Stimulated activated effector memory CD8-positive, alpha-beta T cell treated with anti-CD3 and anti-CD28 coated beads, Interleukin-12 subunit alpha, Interleukin-12 subunit beta, amount 100 ng/mL, for 72 hours (primary cell): ENCODE results near the gene PSAP.
A peak's percentile ranks its signal among the peaks of the same experiment; 100 is the strongest.
"Not testable (repeated sequence)": the region's sequence is repeated elsewhere in the genome, so short reads cannot be mapped to it uniquely, and the experiment has no call there.

Source experiments
- ATAC-seq: fragments of 150-1000 bp; cut with Tn5 transposase; 2 replicates; pipeline ENCODE4 v1.10.0; 2021
- DNase-seq, 2 donors: peaks; one replicate each; pipeline ENCODE4 v3.0.0; 2021 to 2022; ENCODE audit warnings: low spot score in 2 of 2
- H3K27ac Mint-ChIP-seq: one replicate; pipeline ENCODE4 v1.8.0; 2022; ENCODE audit warnings: mild to moderate bottlenecking, mixed read lengths
- H3K36me3 Mint-ChIP-seq: one replicate; pipeline ENCODE4 v1.8.0; 2022; ENCODE audit warnings: mild to moderate bottlenecking, mixed read lengths
- H3K4me1 Mint-ChIP-seq: one replicate; pipeline ENCODE4 v1.8.0; 2022; ENCODE audit warnings: mixed read lengths
- H3K4me3 Mint-ChIP-seq: one replicate; pipeline ENCODE4 v1.8.0; 2022; ENCODE audit warnings: mild to moderate bottlenecking, mixed read lengths
- H3K9me3 Mint-ChIP-seq: one replicate; pipeline ENCODE4 v1.8.0; 2022; ENCODE audit warnings: mixed read lengths

The PSAP gene

GRCh38 chr10:71881307-71881624, 30.2 kb upstream of the PSAP start:
- not testable (repeated sequence) for H3K9me3 Mint-ChIP-seq, DNase-seq, H3K4me1 Mint-ChIP-seq, H3K27ac Mint-ChIP-seq, H3K4me3 Mint-ChIP-seq, ATAC-seq, H3K36me3 Mint-ChIP-seq

DNA sequence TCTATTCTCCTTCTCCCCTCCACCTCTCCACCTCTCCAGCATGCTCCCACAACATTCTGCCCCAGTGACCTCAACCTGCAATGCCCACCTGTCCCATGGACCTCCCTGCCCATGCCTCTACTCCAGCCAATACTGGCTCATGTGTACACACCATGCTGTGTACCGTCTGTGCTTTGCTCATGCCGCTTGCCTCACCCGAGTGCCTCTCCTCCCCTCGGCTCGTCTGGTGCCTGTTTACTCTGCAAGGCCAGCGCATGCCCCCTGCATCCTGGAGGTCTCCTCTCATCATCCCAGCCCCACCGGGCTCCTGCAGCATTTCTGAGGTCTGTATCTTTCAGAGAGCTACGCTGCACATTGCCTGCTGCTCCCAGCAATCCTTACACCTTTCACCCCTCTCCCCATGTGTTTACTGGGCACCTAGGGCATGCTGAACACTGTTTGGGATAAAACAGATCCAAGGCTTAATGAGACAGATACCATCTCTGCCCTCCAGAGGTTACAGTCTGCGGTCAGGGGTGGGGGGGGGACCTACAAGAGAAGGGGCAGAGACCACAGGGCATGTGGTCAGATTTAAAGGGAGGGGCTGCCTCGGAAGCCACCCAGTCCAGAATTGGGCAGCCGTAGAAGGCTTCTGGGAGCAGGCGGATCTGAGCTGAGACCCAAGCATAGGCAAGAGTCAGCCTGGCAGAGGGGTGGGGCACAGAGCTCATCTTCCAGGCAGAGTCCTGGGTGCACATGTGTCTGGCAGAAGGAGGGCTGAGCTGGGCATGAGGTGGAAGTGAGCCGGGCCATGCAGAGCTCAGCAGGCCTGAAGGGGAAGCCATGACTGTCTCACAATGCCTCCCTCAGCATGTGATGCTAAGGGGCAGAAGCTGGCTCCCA, 29.6 kb upstream of the PSAP start:
- DNase-seq (no peak), ATAC-seq (no peak)
- no peaks in the 10 kb centered on the region for H3K9me3 Mint-ChIP-seq
- H3K36me3 Mint-ChIP-seq = no peaks in the 10 kb centered on the region
- no peak overlapping the region for H3K27ac Mint-ChIP-seq
- H3K4me3 Mint-ChIP-seq = no peak overlapping the region
- no peaks in the 10 kb centered on the region for H3K4me1 Mint-ChIP-seq

- ATAC-seq = peak; percentile 56
- Mint-ChIP-seq H3K4me3 (no peak overlapping the region), H3K36me3 (no peaks in the 10 kb centered on the region), H3K9me3 (no peaks in the 10 kb centered on the region), H3K27ac (no peak overlapping the region), H3K4me1 (no peaks in the 10 kb centered on the region)
- DNase-seq = no peak
These were observed 27.4 kb upstream of the PSAP start for GRCh38 chr10:71878327-71879034.

- DNase-seq (no peak), ATAC-seq (no peak)
- no peak overlapping the region for H3K27ac Mint-ChIP-seq
- H3K36me3 Mint-ChIP-seq = no peaks in the 10 kb centered on the region
- no peaks in the 10 kb centered on the region for H3K4me1 Mint-ChIP-seq
- H3K4me3 Mint-ChIP-seq = no peak overlapping the region
- H3K9me3 Mint-ChIP-seq = no peaks in the 10 kb centered on the region
These were observed 26.8 kb upstream of the PSAP start for GRCh38 chr10:71877821-71878220.

DNA sequence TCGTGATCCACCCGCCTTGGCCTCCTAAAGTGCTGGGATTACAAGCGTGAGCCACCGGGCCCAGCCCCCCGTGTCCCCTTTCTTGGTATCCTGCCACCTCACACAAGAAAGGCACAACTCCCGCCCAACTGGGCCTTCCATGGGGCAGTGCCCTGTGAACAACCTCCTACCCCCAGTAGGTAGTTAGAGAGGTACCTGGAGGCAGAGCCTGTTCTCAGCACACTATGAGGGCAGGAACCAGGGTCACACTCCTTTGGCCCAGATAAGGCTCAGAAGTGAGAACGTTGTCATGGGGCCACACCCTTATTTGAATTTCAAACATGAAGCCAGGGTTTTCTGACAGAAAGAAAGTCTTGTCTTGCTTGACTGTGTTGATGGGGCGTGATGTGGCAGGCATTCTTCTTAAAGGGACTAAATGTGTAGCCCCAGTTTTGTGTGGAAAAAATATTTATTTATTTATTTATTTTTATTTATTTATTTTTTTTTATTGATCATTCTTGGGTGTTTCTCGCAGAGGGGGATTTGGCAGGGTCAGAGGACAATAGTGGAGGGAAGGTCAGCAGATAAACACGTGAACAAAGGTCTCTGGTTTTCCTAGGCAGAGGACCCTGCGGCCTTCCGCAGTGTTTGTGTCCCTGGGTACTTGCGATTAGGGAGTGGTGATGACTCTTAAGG, 23.8 kb upstream of the PSAP start:
- not testable (repeated sequence) for H3K4me1 Mint-ChIP-seq, H3K9me3 Mint-ChIP-seq, H3K27ac Mint-ChIP-seq, H3K4me3 Mint-ChIP-seq, DNase-seq, H3K36me3 Mint-ChIP-seq, ATAC-seq

GRCh38 chr10:71873582-71874211, 22.6 kb upstream of the PSAP start:
- H3K9me3 Mint-ChIP-seq = no peaks in the 10 kb centered on the region
- no peaks in the 10 kb centered on the region for H3K36me3 Mint-ChIP-seq
- H3K27ac Mint-ChIP-seq = peak overlapping the region; percentile 30
- no peak for DNase-seq
- no peaks in the 10 kb centered on the region for H3K4me1 Mint-ChIP-seq
- no peak overlapping the region for H3K4me3 Mint-ChIP-seq
- peak; percentile 59 for ATAC-seq

GRCh38 chr10:71869601-71870000, 18.6 kb upstream of the PSAP start:
- H3K9me3 Mint-ChIP-seq, H3K27ac Mint-ChIP-seq, H3K4me3 Mint-ChIP-seq, DNase-seq, H3K36me3 Mint-ChIP-seq, H3K4me1 Mint-ChIP-seq, ATAC-seq: not testable (repeated sequence)

GRCh38 chr10:71868192-71868697, 17.2 kb upstream of the PSAP start:
- Mint-ChIP-seq H3K4me3 (no peak overlapping the region), H3K9me3 (no peaks in the 10 kb centered on the region), H3K36me3 (no peaks in the 10 kb centered on the region), H3K27ac (no peak overlapping the region), H3K4me1 (peaks cover 5% of the 10 kb centered on the region)
- DNase-seq (no peak), ATAC-seq (peak; percentile 71)

DNA sequence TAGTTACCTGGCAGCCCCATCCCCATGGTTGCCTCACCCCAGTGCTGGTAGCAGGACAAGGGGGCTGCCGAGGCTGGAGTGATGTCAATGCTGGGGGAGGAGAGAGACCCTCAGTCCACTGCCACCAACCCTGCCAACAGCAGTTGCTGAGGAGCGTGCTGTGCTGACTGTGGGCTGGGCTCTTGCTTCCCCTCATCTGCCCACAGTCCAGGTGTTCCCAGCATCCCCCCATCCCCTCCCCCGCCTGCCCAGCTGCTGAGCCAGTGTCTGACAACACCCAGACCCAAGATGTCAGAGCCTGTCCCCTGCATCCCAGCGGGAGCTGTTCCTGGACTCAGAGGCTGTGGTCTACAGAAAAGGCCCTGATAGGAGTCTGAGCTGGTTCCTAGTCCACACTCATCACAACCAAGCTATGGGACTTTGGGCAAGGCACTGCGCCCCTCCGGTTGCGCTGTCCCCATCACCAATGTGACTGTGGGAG, 14.6 kb upstream of the PSAP start:
- ATAC-seq (no peak), DNase-seq (no peak)
- Mint-ChIP-seq H3K27ac (no peak overlapping the region), H3K9me3 (no peaks in the 10 kb centered on the region), H3K36me3 (no peaks in the 10 kb centered on the region), H3K4me3 (no peak overlapping the region), H3K4me1 (peaks cover 8% of the 10 kb centered on the region)

- ATAC-seq (no peak), DNase-seq (no peak)
- Mint-ChIP-seq H3K9me3 (no peaks in the 10 kb centered on the region), H3K4me1 (peaks cover 13% of the 10 kb centered on the region), H3K4me3 (no peak overlapping the region), H3K36me3 (no peaks in the 10 kb centered on the region), H3K27ac (no peak overlapping the region)
These were observed 13.9 kb upstream of the PSAP start for GRCh38 chr10:71864911-71865361.

GRCh38 chr10:71863203-71863602, 12.2 kb upstream of the PSAP start:
- Mint-ChIP-seq H3K4me3 (no peak overlapping the region), H3K27ac (no peak overlapping the region), H3K4me1 (peaks cover 9% of the 10 kb centered on the region), H3K9me3 (no peaks in the 10 kb centered on the region), H3K36me3 (no peaks in the 10 kb centered on the region)
- DNase-seq (no peak), ATAC-seq (no peak)

GRCh38 chr10:71860243-71861029, 9.4 kb upstream of the PSAP start:
- Mint-ChIP-seq H3K9me3 (no peaks in the 10 kb centered on the region), H3K27ac (peak overlapping the region; percentile 17), H3K4me3 (no peak overlapping the region), H3K36me3 (no peaks in the 10 kb centered on the region), H3K4me1 (peaks cover 7% of the 10 kb centered on the region)
- ATAC-seq (peak; percentile 93), DNase-seq (peak; percentile 12 to 59)

- peaks cover 7% of the 10 kb centered on the region for H3K4me1 Mint-ChIP-seq
- ATAC-seq = no peak
- DNase-seq = no peak
- H3K9me3 Mint-ChIP-seq = no peaks in the 10 kb centered on the region
- H3K27ac Mint-ChIP-seq = no peak overlapping the region
- no peak overlapping the region for H3K4me3 Mint-ChIP-seq
- H3K36me3 Mint-ChIP-seq = no peaks in the 10 kb centered on the region
These were observed 7.2 kb upstream of the PSAP start for GRCh38 chr10:71857934-71858890.
